A549 (cell line): ENCODE measurements around the gene DHRS3.

ENCODE experiments used
- CBX2 ChIP-seq: fragments of 200-600 bp; sonication (generic); IDR thresholded peaks from 2 replicates; pipeline ENCODE4 v1.6.1; 2016; ENCODE audit warnings: low read depth, mild to moderate bottlenecking, borderline replicate concordance
- CEBPB ChIP-seq, 2 experiments: fragments of >200 bp in 1 of 2; sonication (Bioruptor Twin) in 1 of 2; formaldehyde crosslinking in 1 of 2; IDR thresholded peaks; 2 replicates each; pipeline ENCODE4 v1.6.1; 2012 to 2016
- CTCF ChIP-seq: fragments of >200 bp; sonication (Bioruptor Twin); formaldehyde crosslinking; IDR thresholded peaks from 3 replicates; pipeline ENCODE4 v1.5.1; 2016
- EP300 ChIP-seq, 2 experiments: fragments of >200 bp; sonication (Bioruptor Twin); formaldehyde crosslinking; IDR thresholded peaks; 2 replicates in 1 of 2; 3 replicates in 1 of 2; pipeline ENCODE4 v1.6.1; 2016 to 2017
- ESRRA ChIP-seq: fragments of 150-350 bp; IDR thresholded peaks from 2 replicates; pipeline ENCODE4 v1.6.1; 2014; ENCODE audit warnings: mild to moderate bottlenecking, low read length, borderline replicate concordance
- MAFK ChIP-seq: fragments of 450-650 bp; IDR thresholded peaks from 2 replicates; pipeline ENCODE4 v1.6.1; 2014; ENCODE audit not compliant: partially characterized antibody
- MAX ChIP-seq: IDR thresholded peaks from 2 replicates; pipeline ENCODE4 v1.6.1; 2012
- NR3C1 ChIP-seq: fragments of >200 bp; sonication (Bioruptor Twin); formaldehyde crosslinking; IDR thresholded peaks from 3 replicates; pipeline ENCODE4 v1.6.1; 2017
- PHF8 ChIP-seq: fragments of 200-600 bp; sonication (generic); IDR thresholded peaks from 2 replicates; pipeline ENCODE4 v1.6.1; 2016; ENCODE audit warnings: low read depth, mild to moderate bottlenecking, antibody characterized with exemption, moderate library complexity, borderline replicate concordance
- POLR2A ChIP-seq: IDR thresholded peaks from 2 replicates; pipeline ENCODE4 v1.6.1; 2012; ENCODE audit warnings: mild to moderate bottlenecking, low read length
- POLR2AphosphoS2 ChIP-seq: conservative IDR thresholded peaks from 2 replicates; pipeline ENCODE4 v1.6.1; 2012; ENCODE audit warnings: low read length, improper control_type of control experiment, inconsistent platforms
- RAD21 ChIP-seq, 2 experiments: fragments of >200 bp in 1 of 2; sonication (Bioruptor Twin) in 1 of 2; formaldehyde crosslinking in 1 of 2; IDR thresholded peaks in 1 of 2; conservative IDR thresholded peaks in 1 of 2; 2 replicates in 1 of 2; 3 replicates in 1 of 2; pipeline ENCODE4 v1.6.1; 2012 to 2018; ENCODE audit warnings: inconsistent platforms in 1 of 2
- RFX5 ChIP-seq: fragments of 450-650 bp; IDR thresholded peaks from 2 replicates; pipeline ENCODE4 v1.7.1; 2014; ENCODE audit warnings: antibody characterized with exemption, mild to moderate bottlenecking, moderate library complexity
- USF2 ChIP-seq: fragments of 450-650 bp; IDR thresholded peaks from 2 replicates; pipeline ENCODE4 v1.6.1; 2014; ENCODE audit warnings: antibody characterized with exemption

GRCh38 chr1:12610941-12611340 lies 7.1 kb downstream of the DHRS3 start:
- TF ChIP-seq CTCF = no peak
- no peak for TF ChIP-seq CEBPB (IDR thresholded peaks at IDR 0.05)
- no peak for TF ChIP-seq RAD21 (conservative IDR thresholded peaks at IDR 0.05 in 1 of 2, IDR thresholded peaks at IDR 0.05 in 1 of 2)
- no peak for TF ChIP-seq POLR2A
- no peak for TF ChIP-seq MAX
- no peak for TF ChIP-seq MAFK
- no peak for TF ChIP-seq EP300 (IDR thresholded peaks at IDR 0.05)
- TF ChIP-seq CBX2 = no peak
- TF ChIP-seq POLR2AphosphoS2 = no peak
- no peak for TF ChIP-seq NR3C1
- TF ChIP-seq RFX5 = no peak
- TF ChIP-seq USF2 = no peak
- no peak for TF ChIP-seq PHF8
- TF ChIP-seq ESRRA = no peak
